ENCODE measurements around the gene LRRK1.

- TF ChIP-seq, protein P1, sequence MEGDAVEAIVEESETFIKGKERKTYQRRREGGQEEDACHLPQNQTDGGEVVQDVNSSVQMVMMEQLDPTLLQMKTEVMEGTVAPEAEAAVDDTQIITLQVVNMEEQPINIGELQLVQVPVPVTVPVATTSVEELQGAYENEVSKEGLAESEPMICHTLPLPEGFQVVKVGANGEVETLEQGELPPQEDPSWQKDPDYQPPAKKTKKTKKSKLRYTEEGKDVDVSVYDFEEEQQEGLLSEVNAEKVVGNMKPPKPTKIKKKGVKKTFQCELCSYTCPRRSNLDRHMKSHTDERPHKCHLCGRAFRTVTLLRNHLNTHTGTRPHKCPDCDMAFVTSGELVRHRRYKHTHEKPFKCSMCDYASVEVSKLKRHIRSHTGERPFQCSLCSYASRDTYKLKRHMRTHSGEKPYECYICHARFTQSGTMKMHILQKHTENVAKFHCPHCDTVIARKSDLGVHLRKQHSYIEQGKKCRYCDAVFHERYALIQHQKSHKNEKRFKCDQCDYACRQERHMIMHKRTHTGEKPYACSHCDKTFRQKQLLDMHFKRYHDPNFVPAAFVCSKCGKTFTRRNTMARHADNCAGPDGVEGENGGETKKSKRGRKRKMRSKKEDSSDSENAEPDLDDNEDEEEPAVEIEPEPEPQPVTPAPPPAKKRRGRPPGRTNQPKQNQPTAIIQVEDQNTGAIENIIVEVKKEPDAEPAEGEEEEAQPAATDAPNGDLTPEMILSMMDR (IDR thresholded peaks at IDR 0.05), result no peak
- TF ChIP-seq POLR2A (IDR thresholded peaks at IDR 0.05), result no peak
Observed at GRCh38 chr15:100988297-100988696, 69.1 kb downstream of the LRRK1 start.

Data from esophagus squamous epithelium (tissue), 4 donors.